Dermis microvascular lymphatic vessel endothelial cell (primary cell): Measurements from ENCODE around the gene DSC1. TPM values are rescaled to one million over a fixed set of nuclear protein-coding genes. Genes with fewer than 3 reads are reported as not detected.
"Not testable (repeated sequence)": the region's sequence is repeated elsewhere in the genome, so short reads cannot be mapped to it uniquely, and the experiment has no call there.

Experiments
- DNase-seq, 2 donors: peaks; one replicate each; pipeline versions ENCODE4 v3.0.0 to v3.0.0-alpha.2; 2010; ENCODE audit warnings: low read depth in 2 of 2
- total RNA-seq: library from RNA; depleted of rRNA; stranded (reverse); fragments of >200 nt; gene quantifications from 2 replicates; pipeline ENCODE4 v1.2.1, GENCODE V29; 2014

DSC1 gene
- total RNA-seq, 1 donor from 2014 or later = not detected

- DNase-seq = no peak
These were observed 13.9 kb upstream of the DSC1 start for GRCh38 chr18:31176531-31176930.

GRCh38 chr18:31171144-31171839 lies 8.6 kb upstream of the DSC1 start:
- no peak for DNase-seq

DNA sequence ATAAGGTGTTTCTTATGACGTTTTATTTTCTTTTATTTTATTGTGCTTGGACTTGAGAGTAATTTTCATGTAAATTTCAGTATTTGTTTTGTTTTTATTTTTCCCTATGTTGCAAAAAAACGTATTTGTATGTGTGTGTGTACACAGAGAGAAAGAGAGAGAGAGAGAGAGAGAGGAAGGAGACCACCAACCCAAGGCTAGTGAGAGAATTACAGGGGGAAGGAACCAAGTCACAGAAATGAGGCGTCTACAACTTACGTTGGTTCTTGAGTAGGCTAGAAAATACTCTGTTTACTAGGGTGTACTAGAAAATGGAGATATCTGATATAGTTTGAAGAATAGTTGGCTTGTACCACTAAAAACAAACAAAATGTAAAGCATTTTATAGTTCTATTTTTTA lies 7.7 kb upstream of the DSC1 start:
- DNase-seq = no peak

GRCh38 chr18:31162419-31162793 lies 250 bp downstream of the DSC1 start:
- DNase-seq = no peak

- no peak for DNase-seq
These were observed 768 bp downstream of the DSC1 start for GRCh38 chr18:31161757-31162418.

DNA sequence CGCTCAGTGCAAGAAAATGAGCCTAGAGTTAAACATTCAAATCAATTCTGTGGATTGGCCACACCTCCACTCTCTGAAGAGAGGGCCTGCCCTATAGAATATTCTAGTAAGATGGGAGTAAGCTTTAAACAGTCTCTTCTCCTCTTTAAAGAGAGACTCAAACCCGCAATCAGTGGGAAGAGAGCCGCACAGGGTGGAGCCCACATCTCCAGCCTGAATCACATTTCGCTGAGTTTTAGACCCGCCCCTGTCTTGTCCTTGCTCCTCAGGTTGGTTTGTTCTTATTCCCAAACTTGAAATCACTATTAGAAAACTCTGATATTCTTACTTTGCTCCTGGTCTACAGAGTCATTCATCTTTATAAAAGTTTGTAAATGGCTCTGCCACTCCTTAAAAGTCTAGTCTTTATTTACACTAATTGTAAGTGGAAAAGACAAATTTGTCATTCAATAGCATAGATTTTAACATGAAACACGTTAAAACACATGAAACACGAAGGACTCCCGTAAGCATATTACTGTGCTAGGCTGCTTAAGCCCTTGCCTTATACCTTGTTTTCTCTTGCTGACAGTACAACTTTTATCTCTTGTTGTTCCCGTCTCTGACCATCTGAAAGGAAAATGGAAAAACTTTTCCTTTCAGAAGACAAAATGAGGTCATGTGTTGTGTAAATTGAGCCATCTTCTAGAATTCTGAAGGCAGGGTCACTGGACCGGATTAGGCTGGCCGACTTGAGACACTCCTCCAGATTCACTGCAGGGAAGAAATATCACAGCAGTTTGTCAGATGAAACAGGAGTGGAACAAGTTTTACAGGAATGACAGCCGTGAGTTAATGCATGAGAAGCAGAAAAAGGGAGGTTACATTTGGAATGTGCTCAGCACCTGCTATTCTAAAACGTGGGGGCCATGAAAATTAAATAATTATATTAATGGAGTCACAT lies 5.6 kb downstream of the DSC1 start:
- no peak for DNase-seq

GRCh38 chr18:31155498-31155897 lies 7.2 kb downstream of the DSC1 start:
- no peak for DNase-seq

DNA sequence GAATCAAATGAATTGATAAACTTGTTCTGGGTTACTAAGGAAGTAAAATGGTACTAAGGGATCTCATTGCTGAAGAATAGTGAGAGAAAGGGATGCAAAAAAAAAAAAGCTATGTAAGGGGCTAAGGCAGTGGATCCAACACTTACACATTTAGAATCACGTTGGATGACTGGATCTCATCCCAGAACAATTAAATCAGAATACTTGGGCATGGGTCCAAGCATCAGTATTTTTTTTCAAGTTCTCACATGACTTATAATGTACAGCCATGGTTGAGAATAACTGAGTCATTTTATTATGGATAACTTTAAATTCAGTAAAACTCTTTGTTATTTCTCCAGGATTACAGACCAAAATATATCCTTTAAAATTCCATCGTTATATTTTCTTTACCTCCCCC lies 8.5 kb downstream of the DSC1 start:
- DNase-seq = peak; percentile 1 to 2

DNA sequence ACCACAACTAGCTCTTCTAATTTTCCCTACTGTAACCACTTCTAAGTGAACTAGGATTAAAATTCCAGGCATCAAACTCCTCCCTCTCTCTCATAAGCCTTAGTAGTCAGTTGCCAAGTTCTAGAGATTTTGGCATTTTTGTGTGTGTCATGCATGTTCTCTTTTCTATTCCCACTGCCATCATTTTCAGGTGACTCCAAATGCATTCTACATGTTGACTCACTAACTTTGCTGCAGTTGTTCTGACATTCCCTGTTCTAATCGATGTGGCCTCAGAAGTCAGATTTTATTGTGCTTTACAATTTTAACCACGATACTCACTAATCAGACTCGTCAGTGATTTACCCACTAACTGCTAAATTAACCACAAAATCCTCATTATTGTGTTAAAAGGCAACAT lies 13.3 kb downstream of the DSC1 start:
- no peak for DNase-seq

DNA sequence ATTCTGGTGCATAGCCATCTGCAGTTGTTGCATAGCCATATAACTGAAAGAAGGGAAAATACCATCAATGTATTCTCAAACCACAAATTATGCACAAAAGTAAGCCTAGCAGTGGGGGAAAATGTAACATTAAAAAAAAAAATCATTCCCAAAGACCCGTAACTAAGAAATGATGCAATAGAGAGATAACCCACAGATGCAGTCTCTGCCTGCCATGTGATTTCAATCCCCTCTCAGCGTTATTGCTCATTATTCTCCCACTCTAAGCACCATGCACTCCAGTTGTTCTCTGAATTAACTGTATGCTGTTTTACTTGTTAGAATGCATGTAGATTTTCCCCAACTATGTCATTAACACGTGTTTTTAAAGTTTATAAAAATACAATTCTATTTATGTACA lies 14.1 kb downstream of the DSC1 start:
- DNase-seq = no peak

GRCh38 chr18:31146809-31147208 lies 15.8 kb downstream of the DSC1 start:
- no peak for DNase-seq

DNA sequence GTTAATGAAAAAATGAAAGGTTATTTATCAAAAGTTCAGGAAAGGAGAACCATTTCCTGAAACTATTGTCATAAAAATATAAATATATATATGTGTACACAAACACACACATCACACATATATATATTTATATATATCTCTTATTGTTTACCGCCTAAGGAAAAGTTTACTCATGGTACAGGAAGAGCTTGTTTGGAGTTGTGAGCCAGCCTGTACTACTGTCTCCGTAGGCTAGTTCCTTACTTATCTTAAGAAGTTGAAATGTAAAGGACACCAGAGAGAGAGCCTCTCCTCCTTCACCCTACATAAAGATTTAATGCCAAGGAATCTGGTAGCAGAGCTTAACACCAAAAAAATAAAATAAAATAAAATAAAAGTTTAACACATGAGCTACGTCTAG lies 19.6 kb downstream of the DSC1 start:
- no peak for DNase-seq

GRCh38 chr18:31138709-31139108 lies 23.9 kb downstream of the DSC1 start:
- DNase-seq = no peak

GRCh38 chr18:31134988-31135529 lies 27.6 kb downstream of the DSC1 start:
- DNase-seq = no peak

GRCh38 chr18:31129398-31130115 lies 33.1 kb downstream of the DSC1 start:
- DNase-seq = no peak

DNA sequence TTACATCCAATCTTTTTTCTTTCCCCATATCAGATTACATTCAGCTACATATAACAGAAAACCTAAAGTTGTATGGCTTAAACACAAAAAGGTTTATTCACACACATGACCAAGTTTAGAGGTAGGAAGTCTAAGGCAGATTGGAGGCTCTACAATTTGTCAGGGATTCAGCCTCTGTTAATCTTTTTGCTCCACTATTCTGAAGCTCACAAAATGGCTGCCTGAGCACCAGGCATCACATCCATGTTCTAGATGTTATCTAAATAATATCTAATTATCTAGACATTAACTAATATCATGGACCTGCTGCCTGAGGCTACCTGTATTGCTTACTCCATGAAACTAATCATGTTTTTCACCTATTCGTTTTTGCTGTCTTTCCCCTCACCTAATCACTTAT lies 36.8 kb downstream of the DSC1 start:
- DNase-seq = no peak

- DNase-seq = not testable (repeated sequence)
These were observed 39.5 kb downstream of the DSC1 start for GRCh38 chr18:31123125-31123524.

GRCh38 chr18:31120594-31120993 lies 42.1 kb downstream of the DSC1 start:
- no peak for DNase-seq

DNA sequence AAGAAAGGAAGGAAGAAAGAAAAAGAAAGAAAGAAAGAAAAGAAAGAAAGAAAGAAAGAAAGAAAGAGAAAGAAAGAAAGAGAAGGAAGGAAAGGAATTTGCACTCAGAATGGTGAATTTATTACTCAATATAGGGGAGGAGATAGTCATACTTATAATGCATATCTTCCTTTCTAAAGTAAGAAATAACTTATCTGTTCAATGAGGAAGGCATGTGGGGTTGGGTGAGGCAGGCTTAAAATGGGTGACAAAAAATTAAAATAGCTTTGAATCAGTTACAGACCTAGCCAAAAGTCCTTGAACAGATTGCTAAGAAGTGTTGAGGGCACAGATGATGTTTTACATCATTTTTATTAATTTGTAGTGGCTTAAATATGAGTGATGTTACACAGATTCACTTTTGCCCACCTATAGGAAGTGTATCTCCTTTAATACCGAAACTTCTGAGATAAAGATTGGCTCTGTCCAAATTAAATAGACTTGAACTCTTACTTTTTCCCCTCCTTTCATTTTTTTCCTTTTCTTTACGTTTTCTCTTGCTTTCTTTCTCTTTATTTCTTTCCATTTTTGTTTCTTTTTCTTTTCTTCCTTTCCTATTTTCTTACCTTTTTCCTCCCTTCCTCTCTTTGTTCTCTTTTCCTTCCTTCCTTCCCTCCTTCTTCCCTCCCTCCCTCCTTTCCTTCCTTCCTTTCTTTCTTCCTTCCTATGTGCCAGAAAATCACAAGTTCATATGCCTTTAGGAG lies 45.6 kb downstream of the DSC1 start:
- DNase-seq = no peak

GRCh38 chr18:31112804-31113203 lies 49.9 kb downstream of the DSC1 start:
- no peak for DNase-seq

- DNase-seq = no peak
These were observed 56.9 kb downstream of the DSC1 start for GRCh38 chr18:31105733-31106132.
